ENCODE data around the gene SPTLC2. TPM values are rescaled to one million over a fixed set of nuclear protein-coding genes. Genes with fewer than 3 reads are reported as not detected.

SPTLC2 gene
- total and polyA plus RNA-seq, 7 donors, result 2.4 to 9.0 (median 5.8) TPM

- Histone ChIP-seq H3K27ac (no peak overlapping the region), H3K9me3 (no peaks in the 10 kb centered on the region), H3K27me3 (ENCODE audit: insufficient read depth in 3 of 3, low read length in 2 of 3) (no peaks in the 10 kb centered on the region), H3K36me3 (ENCODE audit: insufficient read depth in 1 of 2, low read depth in 1 of 2) (peaks cover 0 to 23% of the 10 kb centered on the region in 2 donors), H3K4me1 (no peaks in the 10 kb centered on the region), H3K4me3 (no peak overlapping the region)
- DNase-seq, result no peak
- WGBS, 3 donors, result 97 to 98% (median 97%) methylated on average over 3 of the region's 3 CpGs
- intact Hi-C loops (cut with DNase I), result loop anchor here in 1 of 2 donors (2.0 kb wide), 1 partner anchor 42 kb away; no protein-coding TSS in a partner anchor
- no peak for TF ChIP-seq CTCF (IDR thresholded peaks at IDR 0.05)
- no peak for ATAC-seq
Observed at GRCh38 chr14:77508876-77509275, 107.6 kb downstream of the SPTLC2 start.

- Histone ChIP-seq H3K4me3 (no peak overlapping the region), H3K27me3 (ENCODE audit: insufficient read depth in 3 of 3, low read length in 2 of 3) (no peaks in the 10 kb centered on the region), H3K4me1 (no peaks in the 10 kb centered on the region), H3K36me3 (ENCODE audit: insufficient read depth in 1 of 2, low read depth in 1 of 2) (peaks cover 0 to 23% of the 10 kb centered on the region in 2 donors), H3K9me3 (peaks cover 3% of the 10 kb centered on the region), H3K27ac (no peak overlapping the region)
- 92 to 96% (median 95%) methylated on average over 4 of the region's 4 CpGs for WGBS, 3 donors
- ATAC-seq, result no peak
- no peak for DNase-seq
- TF ChIP-seq CTCF (IDR thresholded peaks at IDR 0.05), result no peak
- intact Hi-C loops (cut with DNase I), result loop anchor here in 1 of 2 donors (2.0 kb wide), 1 partner anchor 43 kb away; no protein-coding TSS in a partner anchor
Observed at GRCh38 chr14:77508249-77508648, 108.2 kb downstream of the SPTLC2 start.

- WGBS, 3 donors, result 97 to 98% (median 98%) methylated on average over 3 of the region's 3 CpGs
- TF ChIP-seq CTCF (IDR thresholded peaks at IDR 0.05), result no peak
- H3K9me3 ChIP-seq, result peaks cover 7% of the 10 kb centered on the region
Observed at GRCh38 chr14:77507762-77508161, 108.7 kb downstream of the SPTLC2 start.

GRCh38 chr14:77505031-77505430, 111.4 kb downstream of the SPTLC2 start:
- no peak overlapping the region for H3K27ac ChIP-seq
- 70 to 83% (median 71%) methylated on average over 4 of the region's 4 CpGs for WGBS, 3 donors
- peaks cover 0 to 3% of the 10 kb centered on the region in 2 donors for H3K36me3 ChIP-seq (ENCODE audit: insufficient read depth in 1 of 2, low read depth in 1 of 2)
- H3K4me1 ChIP-seq, result no peaks in the 10 kb centered on the region
- no peak for TF ChIP-seq CTCF (IDR thresholded peaks at IDR 0.05)
- H3K9me3 ChIP-seq, result peaks cover 7% of the 10 kb centered on the region
- intact Hi-C loops (cut with DNase I), result no loop called here
- ATAC-seq (no peak), DNase-seq (no peak)
- peaks cover 0 to 13% (median 0%) of the 10 kb centered on the region in 3 donors for H3K27me3 ChIP-seq (ENCODE audit: insufficient read depth in 3 of 3, low read length in 2 of 3)
- H3K4me3 ChIP-seq, result no peak overlapping the region

More at GRCh38 chr14:77507762-77508161, 108.7 kb downstream of the SPTLC2 start:
- no peaks in the 10 kb centered on the region for H3K4me1 ChIP-seq
- no peak for DNase-seq
- no peak for ATAC-seq
- H3K27ac ChIP-seq, result no peak overlapping the region
- peaks cover 0 to 23% of the 10 kb centered on the region in 2 donors for H3K36me3 ChIP-seq (ENCODE audit: insufficient read depth in 1 of 2, low read depth in 1 of 2)
- no peak overlapping the region for H3K4me3 ChIP-seq
- no peaks in the 10 kb centered on the region for H3K27me3 ChIP-seq (ENCODE audit: insufficient read depth in 3 of 3, low read length in 2 of 3)
- intact Hi-C loops (cut with DNase I), result loop anchor here in 1 of 2 donors (2.0 kb wide), 1 partner anchor 43 kb away; no protein-coding TSS in a partner anchor

GRCh38 chr14:77503138-77503537, 113.3 kb downstream of the SPTLC2 start:
- WGBS, 3 donors, result 96 to 97% (median 97%) methylated on average over 5 of the region's 5 CpGs
- no peak for TF ChIP-seq CTCF (IDR thresholded peaks at IDR 0.05)

More at GRCh38 chr14:77503138-77503537, 113.3 kb downstream of the SPTLC2 start:
- intact Hi-C loops (cut with DNase I), result no loop called here
- ATAC-seq, result no peak
- H3K36me3 ChIP-seq (ENCODE audit: insufficient read depth in 1 of 2, low read depth in 1 of 2), result peaks cover 0 to 3% of the 10 kb centered on the region in 2 donors
- peaks cover 2% of the 10 kb centered on the region for H3K4me1 ChIP-seq
- no peak overlapping the region for H3K4me3 ChIP-seq
- no peak for DNase-seq
- peaks cover 7% of the 10 kb centered on the region for H3K9me3 ChIP-seq
- peaks cover 0 to 32% (median 15%) of the 10 kb centered on the region in 3 donors for H3K27me3 ChIP-seq (ENCODE audit: insufficient read depth in 3 of 3, low read length in 2 of 3)
- no peak overlapping the region for H3K27ac ChIP-seq

All from psoas muscle (tissue), 8 donors.